GM21447 (cell line): Measurements from ENCODE around the gene ABCA4.

Experiments used
- ATAC-seq: cut with Tn5 transposase; IDR thresholded peaks from one replicate; pipeline ENCODE4 v1.9.1; 2021; ENCODE audit not compliant: unreplicated experiment

The ABCA4 gene

GRCh38 chr1:94124538-94124937, 3.6 kb upstream of the ABCA4 start:
- no peak for ATAC-seq

GRCh38 chr1:94122201-94122970, 1.4 kb upstream of the ABCA4 start:
- no peak for ATAC-seq

GRCh38 chr1:94121411-94121821, 468 bp upstream of the ABCA4 start:
- ATAC-seq: no peak

- ATAC-seq: no peak
Observed at GRCh38 chr1:94120570-94120901, 412 bp downstream of the ABCA4 start.

GRCh38 chr1:94119796-94120569, 965 bp downstream of the ABCA4 start:
- no peak for ATAC-seq

GRCh38 chr1:94119306-94119705, 1.6 kb downstream of the ABCA4 start:
- no peak for ATAC-seq

GRCh38 chr1:94118471-94118870, 2.5 kb downstream of the ABCA4 start:
- no peak for ATAC-seq

- ATAC-seq: no peak
Observed at GRCh38 chr1:94118013-94118412, 2.9 kb downstream of the ABCA4 start.

- no peak for ATAC-seq
Observed at GRCh38 chr1:94117259-94117851, 3.6 kb downstream of the ABCA4 start.

GRCh38 chr1:94115900-94116436, 5.0 kb downstream of the ABCA4 start:
- ATAC-seq: no peak

- ATAC-seq: no peak
Observed at GRCh38 chr1:94115254-94115899, 5.6 kb downstream of the ABCA4 start.

GRCh38 chr1:94113589-94114226, 7.2 kb downstream of the ABCA4 start:
- ATAC-seq: no peak

GRCh38 chr1:94111879-94112278, 9.1 kb downstream of the ABCA4 start:
- ATAC-seq: no peak

GRCh38 chr1:94110946-94111740, 9.8 kb downstream of the ABCA4 start:
- no peak for ATAC-seq

- no peak for ATAC-seq
Observed at GRCh38 chr1:94110021-94110761, 10.8 kb downstream of the ABCA4 start.

- ATAC-seq: no peak
Observed at GRCh38 chr1:94109478-94109877, 11.5 kb downstream of the ABCA4 start.

- no peak for ATAC-seq
Observed at GRCh38 chr1:94107141-94107540, 13.8 kb downstream of the ABCA4 start.

GRCh38 chr1:94106716-94107115, 14.2 kb downstream of the ABCA4 start:
- no peak for ATAC-seq

- no peak for ATAC-seq
Observed at GRCh38 chr1:94105957-94106529, 14.9 kb downstream of the ABCA4 start.
